ENCODE measurements around the gene STAMBP.

DNA sequence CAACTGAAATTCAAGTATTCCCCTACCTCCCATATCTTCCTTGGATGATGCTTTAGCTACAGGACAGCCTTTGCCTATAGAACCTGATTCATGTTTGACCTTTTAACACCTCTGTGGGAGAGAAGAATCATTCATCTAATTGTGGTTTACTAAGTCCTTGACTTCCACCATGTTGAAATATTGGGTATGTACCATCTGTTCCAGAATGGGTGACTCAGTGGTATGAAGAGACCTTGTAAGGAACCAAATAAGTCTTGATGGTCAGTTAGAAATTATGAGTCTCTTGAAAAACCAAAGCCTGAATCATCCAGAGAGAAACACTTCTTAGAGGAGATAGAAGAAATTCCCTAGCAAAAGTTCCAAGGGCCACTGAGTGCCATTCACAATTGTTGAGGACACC, 27.5 kb downstream of the STAMBP start:
- TF ChIP-seq, protein P1, sequence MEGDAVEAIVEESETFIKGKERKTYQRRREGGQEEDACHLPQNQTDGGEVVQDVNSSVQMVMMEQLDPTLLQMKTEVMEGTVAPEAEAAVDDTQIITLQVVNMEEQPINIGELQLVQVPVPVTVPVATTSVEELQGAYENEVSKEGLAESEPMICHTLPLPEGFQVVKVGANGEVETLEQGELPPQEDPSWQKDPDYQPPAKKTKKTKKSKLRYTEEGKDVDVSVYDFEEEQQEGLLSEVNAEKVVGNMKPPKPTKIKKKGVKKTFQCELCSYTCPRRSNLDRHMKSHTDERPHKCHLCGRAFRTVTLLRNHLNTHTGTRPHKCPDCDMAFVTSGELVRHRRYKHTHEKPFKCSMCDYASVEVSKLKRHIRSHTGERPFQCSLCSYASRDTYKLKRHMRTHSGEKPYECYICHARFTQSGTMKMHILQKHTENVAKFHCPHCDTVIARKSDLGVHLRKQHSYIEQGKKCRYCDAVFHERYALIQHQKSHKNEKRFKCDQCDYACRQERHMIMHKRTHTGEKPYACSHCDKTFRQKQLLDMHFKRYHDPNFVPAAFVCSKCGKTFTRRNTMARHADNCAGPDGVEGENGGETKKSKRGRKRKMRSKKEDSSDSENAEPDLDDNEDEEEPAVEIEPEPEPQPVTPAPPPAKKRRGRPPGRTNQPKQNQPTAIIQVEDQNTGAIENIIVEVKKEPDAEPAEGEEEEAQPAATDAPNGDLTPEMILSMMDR (conservative IDR thresholded peaks at IDR 0.05; ENCODE audit: low read length): no peak
- TF ChIP-seq EZH2phosphoT487 (IDR thresholded peaks at IDR 0.05; ENCODE audit: borderline replicate concordance): no peak

Measured in Loucy (cell line).